Measurements from ENCODE around the gene RNF146. TPM values are rescaled to one million over a fixed set of nuclear protein-coding genes. Genes with fewer than 3 reads are reported as not detected.

RNF146 gene
- total RNA-seq, 5 donors from 2014 or later (not counting 1 experiment from before 2014, with no cell fraction given), result 15.6 to 32.2 (median 31.3) TPM

DNA sequence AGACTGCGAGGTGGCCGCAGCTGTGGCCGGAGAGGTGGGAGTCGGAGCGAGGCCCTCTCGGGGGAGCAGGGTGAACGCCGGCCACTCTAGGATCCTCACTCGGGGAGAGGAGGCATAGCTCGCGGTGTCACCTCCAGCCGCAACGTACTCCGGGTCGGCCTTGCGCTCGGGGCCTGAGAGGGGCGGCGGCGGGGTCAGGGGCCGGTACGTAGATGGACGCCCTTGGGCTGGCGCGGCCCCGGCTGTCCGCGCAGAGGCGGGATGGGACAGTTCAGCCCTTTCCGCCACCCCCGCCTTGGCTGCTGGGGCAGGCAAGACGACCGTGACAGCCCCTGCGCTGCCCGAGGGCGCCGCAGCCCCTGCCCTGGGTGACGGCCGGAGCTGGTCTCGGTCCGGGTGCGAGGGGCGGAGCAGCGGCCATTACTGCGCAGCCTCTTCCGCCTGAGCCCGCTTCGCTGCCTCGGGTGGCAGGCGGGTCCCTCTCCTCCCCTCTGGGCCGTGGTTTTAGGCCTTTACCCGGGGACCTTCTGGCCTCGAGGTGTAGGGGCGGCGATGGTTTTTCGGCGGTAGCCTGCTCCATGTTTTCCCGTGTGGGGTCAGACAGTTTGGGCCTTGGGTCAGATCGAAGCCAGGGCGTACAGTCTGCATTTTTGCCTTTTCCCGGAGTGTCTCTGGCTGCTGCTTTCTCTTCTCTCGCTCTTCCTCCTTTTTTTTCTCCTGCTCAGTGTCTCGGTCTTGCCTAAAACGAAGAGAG is 405 bp downstream of the RNF146 start:
- H3K36me3 Mint-ChIP-seq, result no peaks in the 10 kb centered on the region
- H3K4me1 Mint-ChIP-seq, result peaks cover 37 to 55% (median 46%) of the 10 kb centered on the region in 3 donors
- H3K4me1 ChIP-seq (ENCODE audit: control insufficient read depth in 1 of 2, extremely low read depth in 1 of 2, insufficient read depth in 2 of 2, low read length in 2 of 2), result peaks cover 0 to 16% of the 10 kb centered on the region in 2 experiments
- H3K9me3 Mint-ChIP-seq, result no peaks in the 10 kb centered on the region
- ChIA-PET POLR2A (interaction anchor here in 1 of 2 donors (0.6 to 1.3 kb wide), 4 partner anchors 13 to 979 kb away, joined by 3 to 7 read pairs (median 4); no protein-coding TSS in a partner anchor), CTCF (interaction anchor here (0.5 to 2.6 kb wide), 24 partner anchors 8 to 1517 kb away, joined by 3 to 11 read pairs (median 5); partner anchors contain the start of gene NCOA7 (in 1 of the 2))
- peak overlapping the region; percentile 99 to 100 for H3K27ac Mint-ChIP-seq
- H3K4me3 ChIP-seq (ENCODE audit: control insufficient read depth in 1 of 2, extremely low read depth in 1 of 2, low read length in 1 of 2), result peak overlapping the region; percentile 95 to 96
- peak overlapping the region; percentile 97 for H3K27ac ChIP-seq (ENCODE audit: low read length)
- peak overlapping the region; percentile 92 to 100 (median 93) for H3K4me3 Mint-ChIP-seq
- ATAC-seq (replicated peaks in 1 of 4) (peak; percentile 51 to 69 (median 63)), DNase-seq (peak; percentile 2 to 59 (median 32))
- under 1% methylated on average over 61 of the region's 64 CpGs for WGBS (ENCODE audit: insufficient coverage)
- H3K36me3 ChIP-seq (ENCODE audit: control insufficient read depth in 2 of 2, extremely low read depth in 1 of 2, insufficient read depth in 1 of 2, low read length in 1 of 2), result no peaks in the 10 kb centered on the region
- H3K27me3 ChIP-seq (replicated peaks in 1 of 2; ENCODE audit: control insufficient read depth in 2 of 2, extremely low read depth in 1 of 2, insufficient read depth in 2 of 2, low read length in 1 of 2), result no peaks in the 10 kb centered on the region
- H3K9me3 ChIP-seq, result no peaks in the 10 kb centered on the region
- H3K27me3 Mint-ChIP-seq, result no peaks in the 10 kb centered on the region

DNA sequence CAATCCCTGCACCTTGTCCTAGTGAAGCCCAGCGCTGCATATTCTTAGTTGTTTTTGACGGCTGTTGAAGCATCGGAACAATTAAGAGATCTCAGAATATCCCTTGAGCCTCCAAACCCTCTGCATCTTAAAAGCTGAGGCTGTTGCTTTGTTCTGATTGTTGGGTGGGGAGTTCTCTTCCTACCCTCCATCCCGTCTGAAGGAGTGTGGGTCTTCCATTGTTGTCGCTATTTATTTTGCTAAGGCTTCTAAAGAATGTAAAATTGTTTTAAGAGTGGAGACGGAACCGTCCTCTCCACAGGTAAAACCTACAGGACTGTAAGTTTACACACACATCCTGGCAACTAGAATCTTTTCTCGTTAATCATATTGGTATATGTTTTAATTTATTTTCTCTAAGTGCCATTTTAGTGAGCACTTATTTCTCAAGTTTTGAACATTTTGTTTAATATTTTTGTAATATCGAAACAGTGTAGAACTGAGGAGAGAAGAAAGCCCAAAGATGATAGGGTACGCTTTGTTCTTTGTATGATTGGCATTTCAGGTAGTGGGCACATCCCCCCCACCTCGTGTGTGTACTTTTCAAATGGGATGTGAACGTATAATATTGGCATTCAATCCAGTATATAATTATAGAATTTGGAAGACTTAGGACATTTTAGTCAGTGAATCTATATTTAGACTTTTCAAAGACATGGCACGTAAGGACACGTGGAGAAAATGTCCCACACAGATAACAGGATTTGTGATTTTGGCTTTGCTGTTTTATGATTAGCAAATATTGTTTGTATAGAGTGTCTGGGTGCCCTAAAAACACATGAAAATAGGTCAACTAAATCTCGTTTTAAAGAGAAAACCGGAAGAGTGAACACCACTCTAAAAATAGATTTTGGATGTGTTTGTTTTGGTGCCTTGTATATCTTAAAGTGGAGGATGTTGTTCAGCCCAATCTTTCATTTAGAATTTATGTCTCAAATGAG is 1.3 kb downstream of the RNF146 start:
- Mint-ChIP-seq H3K27me3 (no peaks in the 10 kb centered on the region), H3K9me3 (no peaks in the 10 kb centered on the region), H3K27ac (peak overlapping the region; percentile 94), H3K36me3 (no peaks in the 10 kb centered on the region), H3K4me1 (peaks cover 44 to 61% (median 53%) of the 10 kb centered on the region in 3 donors), H3K4me3 (peak overlapping the region; percentile 92 to 100 (median 93))
- Histone ChIP-seq H3K27me3 (replicated peaks in 1 of 2; ENCODE audit: control insufficient read depth in 2 of 2, extremely low read depth in 1 of 2, insufficient read depth in 2 of 2, low read length in 1 of 2) (no peaks in the 10 kb centered on the region), H3K27ac (ENCODE audit: low read length) (peak overlapping the region; percentile 97), H3K4me1 (ENCODE audit: control insufficient read depth in 1 of 2, extremely low read depth in 1 of 2, insufficient read depth in 2 of 2, low read length in 2 of 2) (peaks cover 0 to 16% of the 10 kb centered on the region in 2 experiments), H3K9me3 (no peaks in the 10 kb centered on the region), H3K4me3 (ENCODE audit: control insufficient read depth in 1 of 2, extremely low read depth in 1 of 2, low read length in 1 of 2) (peak overlapping the region; percentile 95 to 96), H3K36me3 (ENCODE audit: control insufficient read depth in 2 of 2, extremely low read depth in 1 of 2, insufficient read depth in 1 of 2, low read length in 1 of 2) (no peaks in the 10 kb centered on the region)
- CTCF ChIA-PET, result interaction anchor here (0.7 to 2.6 kb wide), 4 partner anchors 8 to 1477 kb away, joined by 3 to 9 read pairs (median 4); partner anchors contain the start of gene NCOA7 (in 1 of the 2)
- ATAC-seq (replicated peaks in 1 of 4) (peak in 3 of 4 experiments; percentile 5 to 11 (median 8)), DNase-seq (peak in 3 of 35 experiments; percentile 1 to 16 (median 6))
- POLR2A ChIA-PET, result no interaction called here
- 10% methylated on average over 2 of the region's 16 CpGs for WGBS (ENCODE audit: insufficient coverage)

DNA sequence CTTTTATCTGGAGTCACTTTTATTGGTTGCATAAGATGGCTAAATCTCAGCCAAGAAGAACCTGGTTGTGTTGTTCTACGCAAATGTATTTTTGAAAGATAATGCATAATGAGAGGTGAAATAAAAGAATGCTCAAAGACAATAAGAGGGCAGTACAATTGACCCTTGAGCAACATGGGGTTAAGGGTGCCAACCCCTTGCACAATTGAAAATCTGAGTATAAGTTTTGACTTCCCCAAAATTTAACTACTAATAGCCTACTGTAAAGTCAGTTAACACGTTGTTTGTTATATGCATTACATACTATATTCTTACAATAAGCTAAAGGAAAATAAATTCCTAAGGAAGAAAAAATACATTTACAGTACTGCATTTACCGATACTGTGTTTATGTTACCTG is 5.9 kb downstream of the RNF146 start:
- POLR2A ChIA-PET, result no interaction called here
- no peaks in the 10 kb centered on the region for H3K27me3 Mint-ChIP-seq
- H3K27ac ChIP-seq (ENCODE audit: low read length), result no peak overlapping the region
- no CpG with 5 or more reads among the region's 3 CpGs for WGBS (ENCODE audit: insufficient coverage)
- H3K4me1 ChIP-seq (ENCODE audit: control insufficient read depth in 1 of 2, extremely low read depth in 1 of 2, insufficient read depth in 2 of 2, low read length in 2 of 2), result peaks cover 0 to 11% of the 10 kb centered on the region in 2 experiments
- no peak overlapping the region for H3K4me3 Mint-ChIP-seq
- H3K36me3 ChIP-seq (ENCODE audit: control insufficient read depth in 2 of 2, extremely low read depth in 1 of 2, insufficient read depth in 1 of 2, low read length in 1 of 2), result no peaks in the 10 kb centered on the region
- H3K4me3 ChIP-seq (ENCODE audit: control insufficient read depth in 1 of 2, extremely low read depth in 1 of 2, low read length in 1 of 2), result no peak overlapping the region
- CTCF ChIA-PET, result interaction anchor here in 1 of 2 donors (1.0 kb wide), 1 partner anchor 21 kb away, joined by 3 read pairs; no protein-coding TSS in a partner anchor
- H3K4me1 Mint-ChIP-seq, result peaks cover 46 to 60% (median 54%) of the 10 kb centered on the region in 3 donors
- H3K27ac Mint-ChIP-seq, result no peak overlapping the region
- no peaks in the 10 kb centered on the region for H3K9me3 ChIP-seq
- no peaks in the 10 kb centered on the region for H3K9me3 Mint-ChIP-seq
- no peaks in the 10 kb centered on the region for H3K27me3 ChIP-seq (replicated peaks in 1 of 2; ENCODE audit: control insufficient read depth in 2 of 2, extremely low read depth in 1 of 2, insufficient read depth in 2 of 2, low read length in 1 of 2)
- ATAC-seq (replicated peaks in 1 of 4) (no peak), DNase-seq (no peak)
- no peaks in the 10 kb centered on the region for H3K36me3 Mint-ChIP-seq

DNA sequence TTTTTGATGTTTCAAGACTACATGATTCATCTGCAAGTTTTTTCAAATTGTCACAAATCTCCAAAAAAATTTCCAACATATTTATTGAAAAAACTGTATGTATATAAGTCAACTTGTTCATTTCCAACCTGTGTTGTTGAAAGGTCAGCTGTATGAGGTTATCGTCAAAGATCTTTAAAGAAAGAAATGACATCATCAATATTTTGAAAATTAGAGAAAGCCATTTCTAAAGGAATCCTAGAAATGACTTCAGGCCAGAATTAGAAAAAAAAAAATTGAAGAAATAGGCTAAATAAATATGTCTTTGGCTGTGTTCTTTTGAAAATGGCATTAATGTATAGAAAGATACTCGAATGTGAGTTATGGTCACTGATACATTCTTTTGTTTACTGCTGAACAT is 6.8 kb downstream of the RNF146 start:
- no peak overlapping the region for H3K4me3 Mint-ChIP-seq
- H3K9me3 Mint-ChIP-seq, result no peaks in the 10 kb centered on the region
- H3K27ac ChIP-seq (ENCODE audit: low read length), result no peak overlapping the region
- peaks cover 0 to 5% of the 10 kb centered on the region in 2 experiments for H3K4me1 ChIP-seq (ENCODE audit: control insufficient read depth in 1 of 2, extremely low read depth in 1 of 2, insufficient read depth in 2 of 2, low read length in 2 of 2)
- H3K36me3 ChIP-seq (ENCODE audit: control insufficient read depth in 2 of 2, extremely low read depth in 1 of 2, insufficient read depth in 1 of 2, low read length in 1 of 2), result no peaks in the 10 kb centered on the region
- WGBS (ENCODE audit: insufficient coverage), result 100% methylated on average over 1 of the region's 2 CpGs
- no peaks in the 10 kb centered on the region for H3K36me3 Mint-ChIP-seq
- no peak overlapping the region for H3K27ac Mint-ChIP-seq
- H3K27me3 ChIP-seq (replicated peaks in 1 of 2; ENCODE audit: control insufficient read depth in 2 of 2, extremely low read depth in 1 of 2, insufficient read depth in 2 of 2, low read length in 1 of 2), result no peaks in the 10 kb centered on the region
- ATAC-seq (replicated peaks in 1 of 4) (no peak), DNase-seq (no peak)
- no peak overlapping the region for H3K4me3 ChIP-seq (ENCODE audit: control insufficient read depth in 1 of 2, extremely low read depth in 1 of 2, low read length in 1 of 2)
- CTCF ChIA-PET, result interaction anchor here in 1 of 2 donors (2.1 kb wide), 1 partner anchor 9 kb away, joined by 6 read pairs; no protein-coding TSS in a partner anchor
- no peaks in the 10 kb centered on the region for H3K27me3 Mint-ChIP-seq
- no peaks in the 10 kb centered on the region for H3K9me3 ChIP-seq
- peaks cover 37 to 51% (median 47%) of the 10 kb centered on the region in 3 donors for H3K4me1 Mint-ChIP-seq
- POLR2A ChIA-PET, result no interaction called here

DNA sequence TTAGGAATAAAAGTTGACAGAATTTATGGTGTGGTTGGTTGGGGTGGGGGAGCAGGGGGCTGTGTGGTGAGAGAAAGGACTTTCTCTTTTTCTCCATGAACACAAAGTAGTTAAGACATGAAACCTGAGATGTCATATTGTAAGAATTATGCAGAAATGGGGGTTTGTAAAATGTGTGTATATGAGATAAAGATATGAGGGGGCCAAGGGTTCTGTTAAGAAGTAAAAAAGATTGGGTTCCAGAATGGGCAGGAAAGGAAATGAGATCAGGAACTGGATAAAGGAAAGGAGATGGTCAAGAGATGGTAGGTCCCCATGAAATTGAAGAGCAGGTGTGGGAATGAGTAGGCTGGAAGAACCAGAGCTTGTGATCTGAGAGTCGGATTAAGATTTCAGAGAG is 9.7 kb downstream of the RNF146 start:
- no peaks in the 10 kb centered on the region for H3K4me1 ChIP-seq (ENCODE audit: control insufficient read depth in 1 of 2, extremely low read depth in 1 of 2, insufficient read depth in 2 of 2, low read length in 2 of 2)
- H3K9me3 ChIP-seq, result no peaks in the 10 kb centered on the region
- Mint-ChIP-seq H3K4me3 (no peak overlapping the region), H3K36me3 (peaks cover 2% of the 10 kb centered on the region), H3K4me1 (peaks cover 19 to 37% (median 34%) of the 10 kb centered on the region in 3 donors), H3K27ac (no peak overlapping the region), H3K27me3 (no peaks in the 10 kb centered on the region), H3K9me3 (no peaks in the 10 kb centered on the region)
- H3K36me3 ChIP-seq (ENCODE audit: control insufficient read depth in 2 of 2, extremely low read depth in 1 of 2, insufficient read depth in 1 of 2, low read length in 1 of 2), result peaks cover 0 to 3% of the 10 kb centered on the region in 2 donors
- no peak overlapping the region for H3K27ac ChIP-seq (ENCODE audit: low read length)
- no peaks in the 10 kb centered on the region for H3K27me3 ChIP-seq (replicated peaks in 1 of 2; ENCODE audit: control insufficient read depth in 2 of 2, extremely low read depth in 1 of 2, insufficient read depth in 2 of 2, low read length in 1 of 2)
- H3K4me3 ChIP-seq (ENCODE audit: control insufficient read depth in 1 of 2, extremely low read depth in 1 of 2, low read length in 1 of 2), result no peak overlapping the region
- CTCF ChIA-PET, result interaction anchor here (1.1 to 1.9 kb wide), 4 partner anchors 10 to 240 kb away, joined by 3 to 11 read pairs (median 6); partner anchors contain the start of gene RNF146 (in 2 of the 2)
- 92% methylated on average over 1 of the region's 1 CpG for WGBS (ENCODE audit: insufficient coverage)
- DNase-seq (no peak), ATAC-seq (replicated peaks in 1 of 4) (no peak)
- POLR2A ChIA-PET, result no interaction called here
